GM21825 (cell line): ENCODE results near the gene TRIM17.

ENCODE experiments used
- ATAC-seq: cut with Tn5 transposase; IDR thresholded peaks from one replicate; pipeline ENCODE4 v1.9.1; 2021; ENCODE audit warnings: mild to moderate bottlenecking, moderate library complexity; ENCODE audit not compliant: unreplicated experiment

TRIM17 gene

GRCh38 chr1:228360533-228361313, 55.9 kb downstream of the TRIM17 start:
- no peak for ATAC-seq

DNA sequence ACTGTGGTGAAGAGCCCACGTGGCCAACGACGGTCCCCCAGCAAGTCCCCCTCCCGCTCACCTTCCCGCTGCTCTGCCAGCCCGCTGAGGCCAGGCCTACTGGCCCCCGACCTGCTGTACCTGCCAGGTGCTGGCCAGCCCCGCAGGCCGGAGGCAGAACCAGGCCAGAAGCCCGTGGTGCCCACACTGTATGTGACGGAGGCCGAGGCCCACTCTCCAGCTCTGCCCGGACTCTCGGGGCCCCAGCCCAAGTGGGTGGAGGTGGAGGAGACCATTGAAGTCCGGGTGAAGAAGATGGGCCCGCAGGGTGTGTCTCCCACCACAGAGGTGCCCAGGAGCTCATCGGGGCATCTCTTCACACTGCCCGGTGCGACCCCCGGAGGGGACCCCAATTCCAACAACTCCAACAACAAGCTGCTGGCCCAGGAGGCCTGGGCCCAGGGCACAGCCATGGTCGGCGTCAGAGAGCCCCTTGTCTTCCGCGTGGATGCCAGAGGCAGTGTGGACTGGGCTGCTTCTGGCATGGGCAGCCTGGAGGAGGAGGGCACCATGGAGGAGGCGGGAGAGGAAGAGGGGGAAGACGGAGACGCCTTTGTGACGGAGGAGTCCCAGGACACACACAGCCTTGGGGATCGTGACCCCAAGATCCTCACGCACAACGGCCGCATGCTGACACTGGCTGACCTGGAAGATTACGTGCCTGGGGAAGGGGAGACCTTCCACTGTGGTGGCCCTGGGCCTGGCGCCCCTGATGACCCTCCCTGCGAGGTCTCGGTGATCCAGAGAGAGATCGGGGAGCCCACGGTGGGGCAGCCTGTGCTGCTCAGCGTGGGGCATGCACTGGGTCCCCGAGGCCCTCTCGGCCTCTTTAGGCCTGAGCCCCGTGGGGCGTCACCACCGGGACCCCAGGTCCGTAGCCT, 56.8 kb downstream of the TRIM17 start:
- ATAC-seq: no peak

DNA sequence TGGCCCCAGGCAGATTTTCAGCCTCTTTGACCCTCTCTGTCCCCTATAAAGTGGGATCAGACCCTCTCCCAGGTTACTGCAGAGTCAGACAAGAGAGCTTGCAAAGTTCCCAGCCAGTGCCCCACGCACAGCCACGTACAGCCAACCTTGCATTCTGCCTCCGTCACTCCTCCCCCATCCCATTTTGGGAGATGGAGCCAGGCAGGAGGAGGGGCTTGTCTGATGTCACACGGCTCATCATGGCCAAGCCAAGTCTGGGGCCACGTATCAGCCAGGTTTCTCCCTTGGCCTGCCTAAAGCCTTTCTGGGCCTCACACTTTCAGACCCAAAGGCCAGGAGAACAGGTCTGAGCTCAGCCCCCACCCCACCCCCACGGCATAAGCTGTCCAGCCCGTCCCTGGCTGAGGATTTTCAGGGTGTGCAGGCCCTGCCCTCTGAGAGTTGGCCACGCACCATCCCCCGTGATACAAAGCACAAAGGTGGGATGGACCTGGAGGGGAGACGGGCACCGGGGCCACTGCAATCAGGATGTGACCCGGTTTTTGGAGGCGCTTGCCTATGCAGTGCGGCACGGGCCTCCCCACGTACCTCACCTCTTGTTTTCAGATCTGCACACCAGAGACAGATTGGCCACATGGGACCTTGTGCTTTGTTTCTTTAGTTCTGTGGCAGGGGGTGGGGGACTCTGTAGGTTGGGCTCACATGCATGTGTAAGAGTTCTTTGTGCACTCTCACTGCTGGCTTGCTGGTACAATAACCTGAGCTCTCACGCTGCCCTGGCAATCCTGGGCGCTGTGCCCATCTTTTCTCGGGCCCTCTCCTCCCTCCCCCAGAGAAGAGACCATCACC, 57.7 kb downstream of the TRIM17 start:
- no peak for ATAC-seq

DNA sequence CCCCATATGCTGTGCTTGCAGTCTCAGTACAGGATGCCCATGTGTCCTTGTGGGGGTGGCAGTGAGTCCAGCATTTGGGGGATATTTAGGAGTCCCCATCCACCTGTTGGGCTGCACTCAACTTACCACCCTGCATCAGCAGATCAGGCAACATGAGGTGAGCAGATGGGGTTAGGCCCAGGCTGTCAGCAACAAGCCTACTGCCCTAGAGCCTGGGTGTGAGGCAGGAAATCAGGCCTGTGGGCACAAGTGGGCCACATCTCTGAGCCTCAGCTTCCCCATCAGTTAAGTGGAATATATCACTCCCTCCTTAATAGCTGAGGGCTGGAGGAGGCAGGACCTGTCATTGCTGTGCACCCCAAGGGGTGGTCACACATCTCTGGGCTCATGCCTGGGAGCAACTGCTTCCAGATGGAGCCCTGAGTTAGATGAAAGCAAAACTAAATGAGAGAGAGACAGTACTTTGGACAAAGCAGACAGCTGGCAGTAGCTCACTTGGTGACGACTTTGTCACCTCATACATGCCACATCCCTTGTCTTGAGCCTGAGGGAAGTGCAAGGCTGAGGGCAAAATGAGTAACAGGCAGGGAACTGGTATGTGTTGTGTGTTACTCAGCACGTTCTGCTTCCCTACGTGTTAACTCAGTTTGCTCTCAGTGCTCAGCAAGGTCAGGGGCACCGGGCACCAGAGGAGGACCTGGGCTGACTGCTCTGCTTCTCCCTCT, 58.5 kb downstream of the TRIM17 start:
- no peak for ATAC-seq
